KOPT-K1 (cell line): ENCODE data around the gene MRPS2.
"Not testable (repeated sequence)": the region's sequence is repeated elsewhere in the genome, so short reads cannot be mapped to it uniquely, and the experiment has no call there.

Experiments used
- H3K27ac ChIP-seq: fragments of 200-600 bp; sonication (generic); 2 replicates; pipeline ENCODE4 v1.5.1; 2016; ENCODE audit warnings: antibody characterized with exemption, mild to moderate bottlenecking, low read depth, low read length; ENCODE audit not compliant: poor library complexity, severe bottlenecking
- H3K36me3 ChIP-seq: fragments of 200-600 bp; sonication (generic); 2 replicates; pipeline ENCODE4 v1.5.1; 2017; ENCODE audit warnings: antibody characterized with exemption, mild to moderate bottlenecking, low read length, moderate library complexity; ENCODE audit not compliant: insufficient read depth
- H3K9me3 ChIP-seq: fragments of 200-600 bp; sonication (generic); 2 replicates; pipeline ENCODE4 v1.5.1; 2017; ENCODE audit warnings: antibody characterized with exemption, low read length, mild to moderate bottlenecking; ENCODE audit not compliant: insufficient read depth, poor library complexity, severe bottlenecking

Gene MRPS2

DNA sequence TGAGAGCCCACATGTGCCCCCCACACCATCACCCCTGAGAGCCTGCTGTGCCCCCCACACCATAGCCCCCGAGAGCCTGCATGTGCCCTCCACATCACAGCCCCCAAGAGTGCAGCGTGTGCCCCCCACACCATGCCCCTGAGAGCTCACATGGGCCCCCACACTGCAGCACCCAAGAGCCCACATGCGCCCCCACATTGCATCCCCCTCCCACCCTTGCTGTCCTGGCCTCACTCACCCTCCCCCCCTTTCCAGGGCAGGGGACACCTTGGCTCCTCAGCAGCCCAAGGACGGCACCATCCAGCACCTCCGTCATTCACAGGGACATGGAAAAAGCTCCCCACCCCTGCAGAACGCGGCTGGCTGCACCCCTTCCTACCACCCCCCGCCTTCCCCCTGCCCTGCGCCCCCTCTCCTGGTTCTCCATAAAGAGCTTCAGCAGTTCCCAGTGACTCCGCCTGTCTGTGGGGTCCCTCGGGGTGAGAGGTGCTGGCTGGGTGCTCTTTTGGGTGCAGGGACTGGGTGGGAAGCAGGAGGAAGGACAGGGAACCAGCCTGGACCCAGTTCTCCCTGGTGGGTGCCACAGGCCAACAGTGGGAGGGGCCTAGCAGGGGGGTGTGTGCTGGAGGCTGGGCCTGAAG lies 25.7 kb downstream of the MRPS2 start:
- Histone ChIP-seq H3K9me3 (no peaks in the 10 kb centered on the region), H3K36me3 (no peaks in the 10 kb centered on the region), H3K27ac (no peak overlapping the region)

GRCh38 chr9:135526730-135527571 lies 26.5 kb downstream of the MRPS2 start:
- no peaks in the 10 kb centered on the region for H3K36me3 ChIP-seq
- H3K27ac ChIP-seq = no peak overlapping the region
- no peaks in the 10 kb centered on the region for H3K9me3 ChIP-seq

DNA sequence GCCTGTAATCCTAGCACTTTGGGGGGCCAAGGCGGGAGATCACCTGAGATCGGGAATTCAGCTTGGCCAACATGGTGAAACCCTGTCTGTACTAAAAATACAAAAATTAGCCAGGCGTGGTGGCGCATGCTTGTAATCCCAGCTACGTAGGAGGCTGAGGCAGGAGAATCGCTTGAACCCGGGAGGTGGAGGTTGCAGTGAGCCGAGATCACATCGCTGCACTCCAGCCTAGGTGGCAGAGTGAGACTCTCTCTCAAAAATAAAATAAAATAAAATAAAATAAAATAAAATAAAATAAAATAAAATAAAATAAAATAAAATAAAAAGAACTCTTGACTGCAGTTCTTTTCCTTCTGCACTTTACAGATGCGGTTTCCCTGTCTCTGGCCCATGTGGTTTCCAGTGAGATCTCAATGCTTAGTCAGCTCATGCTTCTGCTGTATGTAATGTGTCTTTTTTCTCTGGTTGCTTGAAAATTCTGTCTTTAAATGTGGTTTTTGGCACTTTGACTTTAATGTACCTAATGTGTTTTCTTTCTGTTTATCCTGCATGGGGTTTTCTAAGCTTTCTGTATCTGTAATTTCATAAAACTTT lies 28.5 kb downstream of the MRPS2 start:
- H3K36me3 ChIP-seq, H3K27ac ChIP-seq, H3K9me3 ChIP-seq: not testable (repeated sequence)

- Histone ChIP-seq H3K9me3 (no peaks in the 10 kb centered on the region), H3K36me3 (no peaks in the 10 kb centered on the region), H3K27ac (no peak overlapping the region)
Observed at GRCh38 chr9:135530146-135530545, 29.7 kb downstream of the MRPS2 start.

DNA sequence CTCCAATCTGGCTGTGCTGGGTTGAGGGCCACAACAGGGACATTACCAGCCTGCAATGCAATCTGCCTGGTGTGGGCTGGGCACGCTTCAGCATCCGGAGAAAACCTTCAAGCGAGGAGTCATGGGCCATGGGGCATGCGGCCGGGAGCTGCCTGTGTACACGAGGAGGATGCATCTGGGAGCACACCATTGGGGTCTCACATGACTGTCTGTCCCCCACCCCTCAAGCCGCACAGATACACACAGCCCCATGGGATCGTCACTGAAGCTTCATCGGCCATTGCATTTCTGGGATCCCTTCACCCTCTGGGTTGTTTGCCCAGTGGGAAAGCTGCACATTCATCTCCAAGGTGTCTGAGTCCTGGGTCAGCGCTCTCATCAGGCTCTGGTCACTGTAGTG lies 30.6 kb downstream of the MRPS2 start:
- no peaks in the 10 kb centered on the region for H3K36me3 ChIP-seq
- no peaks in the 10 kb centered on the region for H3K9me3 ChIP-seq
- no peak overlapping the region for H3K27ac ChIP-seq

GRCh38 chr9:135533113-135533512 lies 32.6 kb downstream of the MRPS2 start:
- Histone ChIP-seq H3K36me3 (no peaks in the 10 kb centered on the region), H3K27ac (no peak overlapping the region), H3K9me3 (no peaks in the 10 kb centered on the region)

DNA sequence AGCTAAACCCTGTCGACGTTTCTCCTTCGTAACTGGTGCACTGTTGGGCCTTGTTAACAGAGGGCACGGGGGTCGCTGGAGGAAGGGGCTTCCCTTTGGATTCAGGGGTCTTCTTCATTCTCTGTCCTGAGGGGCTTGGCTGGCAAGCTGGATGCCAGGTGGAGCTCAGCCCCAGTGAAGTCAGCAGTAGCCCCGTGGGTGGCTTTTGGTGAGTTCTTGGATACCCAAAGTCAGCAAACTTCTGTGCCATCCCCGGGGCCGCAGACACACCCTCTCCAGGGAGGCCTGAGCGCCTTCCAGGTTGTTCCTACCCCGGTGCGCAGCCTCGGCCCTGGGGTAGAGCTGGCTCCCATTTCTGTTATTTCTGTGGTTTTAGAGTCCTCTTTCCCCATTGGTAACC lies 33.2 kb downstream of the MRPS2 start:
- H3K27ac ChIP-seq = no peak overlapping the region
- no peaks in the 10 kb centered on the region for H3K36me3 ChIP-seq
- H3K9me3 ChIP-seq = no peaks in the 10 kb centered on the region

DNA sequence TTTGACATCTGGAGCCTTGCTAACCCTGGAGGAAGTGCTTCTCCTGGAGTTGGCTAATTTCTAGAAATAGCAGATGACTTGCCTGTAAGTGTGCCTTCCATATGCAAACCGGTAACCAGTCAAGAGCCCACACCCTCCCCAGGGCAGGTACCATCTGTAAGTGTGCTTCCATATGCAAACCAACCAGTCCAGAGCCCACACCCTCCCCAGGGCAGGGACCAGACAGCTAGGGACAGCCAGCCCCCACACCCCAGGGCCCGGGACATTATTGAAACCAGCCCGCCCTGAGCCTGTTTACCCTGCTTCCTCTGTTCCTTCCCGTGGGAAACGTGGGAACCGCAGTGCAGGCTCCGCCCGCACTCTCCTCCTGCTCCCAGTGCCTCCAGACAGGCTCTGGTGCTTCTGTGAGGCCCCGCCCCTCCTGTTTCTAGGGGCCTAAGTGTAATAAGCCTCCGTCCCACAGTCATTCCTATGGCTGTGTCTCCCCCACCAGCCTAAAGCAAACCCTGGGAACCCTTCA lies 33.8 kb downstream of the MRPS2 start:
- not testable (repeated sequence) for H3K36me3 ChIP-seq, H3K9me3 ChIP-seq, H3K27ac ChIP-seq

- not testable (repeated sequence) for H3K36me3 ChIP-seq, H3K9me3 ChIP-seq, H3K27ac ChIP-seq
Observed at GRCh38 chr9:135534826-135535225, 34.3 kb downstream of the MRPS2 start.

GRCh38 chr9:135535631-135536030 lies 35.1 kb downstream of the MRPS2 start:
- not testable (repeated sequence) for H3K9me3 ChIP-seq, H3K36me3 ChIP-seq

GRCh38 chr9:135536216-135536615 lies 35.7 kb downstream of the MRPS2 start:
- Histone ChIP-seq H3K36me3 (no peaks in the 10 kb centered on the region), H3K9me3 (no peaks in the 10 kb centered on the region), H3K27ac (no peak overlapping the region)

More at GRCh38 chr9:135535631-135536030, 35.1 kb downstream of the MRPS2 start:
- H3K27ac ChIP-seq = not testable (repeated sequence)

GRCh38 chr9:135543262-135543894 lies 42.9 kb downstream of the MRPS2 start:
- H3K27ac ChIP-seq, H3K36me3 ChIP-seq, H3K9me3 ChIP-seq: not testable (repeated sequence)

DNA sequence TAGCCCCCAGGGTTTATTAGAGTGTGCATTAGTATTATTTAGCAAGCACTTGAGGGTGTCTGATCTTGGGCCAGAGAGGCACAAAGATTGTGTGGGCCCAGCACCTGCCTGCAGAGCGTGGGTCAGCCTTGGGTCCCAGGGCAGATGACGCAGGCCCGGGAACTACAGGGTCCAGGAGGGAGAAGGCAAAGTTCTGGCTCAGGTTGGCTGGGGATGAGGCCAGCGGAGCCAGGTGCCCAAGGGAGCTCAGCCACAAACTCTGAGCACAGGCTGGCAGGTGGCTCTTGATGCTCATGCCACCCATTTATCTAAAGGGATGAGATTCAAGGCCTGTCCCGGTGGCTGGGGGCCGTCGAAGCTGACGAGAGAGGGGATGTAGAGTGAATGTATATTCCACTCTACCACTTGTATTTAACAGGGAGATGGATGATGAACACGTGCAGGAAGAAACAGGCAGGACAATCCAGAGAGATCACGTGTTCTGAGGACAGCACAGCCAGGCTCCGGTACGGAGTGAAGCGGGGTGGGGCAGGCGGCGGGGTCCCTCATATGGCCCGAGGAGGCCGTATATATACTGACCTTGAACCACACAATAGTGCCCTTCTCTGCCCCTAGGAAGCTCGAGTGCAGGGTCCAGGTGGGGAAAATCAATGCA lies 44.6 kb downstream of the MRPS2 start:
- Histone ChIP-seq H3K36me3 (no peaks in the 10 kb centered on the region), H3K9me3 (no peaks in the 10 kb centered on the region), H3K27ac (no peak overlapping the region)

GRCh38 chr9:135545646-135546176 lies 45.2 kb downstream of the MRPS2 start, which contains the start of gene OBP2A:
Gene OBP2A (plus strand): TSS chr9:135546126. CDS start chr9:135546181, 55 bp downstream.
- not testable (repeated sequence) for H3K9me3 ChIP-seq, H3K27ac ChIP-seq, H3K36me3 ChIP-seq
